ENCODE results near the gene SLC1A5.

SLC1A5 gene

GRCh38 chr19:46741447-46741846, 46.9 kb downstream of the SLC1A5 start:
- no peak overlapping the region for H3K4me3 ChIP-seq (replicated peaks; ENCODE audit: low read depth, low read length)
- no peaks in the 10 kb centered on the region for H3K27me3 ChIP-seq (replicated peaks; ENCODE audit: control insufficient read depth, insufficient read depth, low read length)
- no peak for DNase-seq (ENCODE audit: extremely low read depth, insufficient read length)
- H3K36me3 ChIP-seq (ENCODE audit: control insufficient read depth, insufficient read depth, low read length): peaks cover 20% of the 10 kb centered on the region
- TF ChIP-seq CTCF (IDR thresholded peaks at IDR 0.05; ENCODE audit: insufficient read depth, low read length, poor library complexity, severe bottlenecking): no peak

GRCh38 chr19:46739290-46739771, 49.1 kb downstream of the SLC1A5 start:
- no peak for DNase-seq (ENCODE audit: extremely low read depth, insufficient read length)
- H3K36me3 ChIP-seq (ENCODE audit: control insufficient read depth, insufficient read depth, low read length): peaks cover 20% of the 10 kb centered on the region
- no peak for TF ChIP-seq CTCF (IDR thresholded peaks at IDR 0.05; ENCODE audit: insufficient read depth, low read length, poor library complexity, severe bottlenecking)

GRCh38 chr19:46737761-46738171, 50.6 kb downstream of the SLC1A5 start:
- H3K27me3 ChIP-seq (replicated peaks; ENCODE audit: control insufficient read depth, insufficient read depth, low read length): no peaks in the 10 kb centered on the region
- H3K36me3 ChIP-seq (ENCODE audit: control insufficient read depth, insufficient read depth, low read length): peaks cover 28% of the 10 kb centered on the region
- no peak for DNase-seq (ENCODE audit: extremely low read depth, insufficient read length)
- TF ChIP-seq CTCF (IDR thresholded peaks at IDR 0.05; ENCODE audit: insufficient read depth, low read length, poor library complexity, severe bottlenecking): no peak
- H3K4me3 ChIP-seq (replicated peaks; ENCODE audit: low read depth, low read length): no peak overlapping the region

More at GRCh38 chr19:46739290-46739771, 49.1 kb downstream of the SLC1A5 start:
- Histone ChIP-seq H3K27me3 (replicated peaks; ENCODE audit: control insufficient read depth, insufficient read depth, low read length) (no peaks in the 10 kb centered on the region), H3K4me3 (replicated peaks; ENCODE audit: low read depth, low read length) (no peak overlapping the region)

- no peak for DNase-seq (ENCODE audit: extremely low read depth, insufficient read length)
- no peak overlapping the region for H3K4me3 ChIP-seq (replicated peaks; ENCODE audit: low read depth, low read length)
- H3K36me3 ChIP-seq (ENCODE audit: control insufficient read depth, insufficient read depth, low read length): peaks cover 32% of the 10 kb centered on the region
- no peaks in the 10 kb centered on the region for H3K27me3 ChIP-seq (replicated peaks; ENCODE audit: control insufficient read depth, insufficient read depth, low read length)
- TF ChIP-seq CTCF (IDR thresholded peaks at IDR 0.05; ENCODE audit: insufficient read depth, low read length, poor library complexity, severe bottlenecking): no peak
Observed at GRCh38 chr19:46737298-46737654, 51.1 kb downstream of the SLC1A5 start.

- Histone ChIP-seq H3K4me3 (replicated peaks; ENCODE audit: low read depth, low read length) (no peak overlapping the region), H3K36me3 (ENCODE audit: control insufficient read depth, insufficient read depth, low read length) (peaks cover 36% of the 10 kb centered on the region), H3K27me3 (replicated peaks; ENCODE audit: control insufficient read depth, insufficient read depth, low read length) (no peaks in the 10 kb centered on the region)
- TF ChIP-seq CTCF (IDR thresholded peaks at IDR 0.05; ENCODE audit: insufficient read depth, low read length, poor library complexity, severe bottlenecking): no peak
- no peak for DNase-seq (ENCODE audit: extremely low read depth, insufficient read length)
Observed at GRCh38 chr19:46736531-46737297, 51.7 kb downstream of the SLC1A5 start.
